Fibroblast of the aortic adventitia (primary cell): ENCODE measurements around the gene ZNF331. TPM values are rescaled to one million over a fixed set of nuclear protein-coding genes. Genes with fewer than 3 reads are reported as not detected.

ENCODE experiments used
- total RNA-seq: library from RNA; depleted of rRNA; stranded (reverse); fragments of >200 nt; gene quantifications from 2 replicates; pipeline ENCODE4 v1.2.3, GENCODE V29; 2012; ENCODE audit warnings: low replicate concordance

The ZNF331 gene
- total RNA-seq, 1 donor: 10.6 TPM

Other genes with a start within 250 kb of the ZNF331 start
- gene ZNF845, start 204.4 kb upstream of the ZNF331 start, total RNA-seq: 5.6 and 10.2 TPM in 2 replicates
- gene ZNF525, start 172.4 kb upstream of the ZNF331 start, total RNA-seq: 3.9 and 5.5 TPM in 2 replicates
- 3.9 and 11.5 TPM in 2 replicates for gene ZNF765, start 143.0 kb upstream of the ZNF331 start, total RNA-seq
- gene ZNF761, start 106.2 kb upstream of the ZNF331 start, total RNA-seq: 10.8 and 11.5 TPM in 2 replicates
- 2.5 and 4.0 TPM in 2 replicates for gene ZNF813, start 70.4 kb upstream of the ZNF331 start, total RNA-seq
- gene DPRX, start 93.9 kb downstream of the ZNF331 start, total RNA-seq: not detected in 2 replicates